GM19238 (cell line): ENCODE measurements around the gene PIGS.
"Not testable (repeated sequence)": the region's sequence is repeated elsewhere in the genome, so short reads cannot be mapped to it uniquely, and the experiment has no call there.

Experiments used
- DNase-seq: peaks from one replicate; pipeline ENCODE4 v3.0.0; 2011; ENCODE audit warnings: low spot score; ENCODE audit not compliant: insufficient read length

PIGS gene

GRCh38 chr17:28532050-28532960 is 39.0 kb downstream of the PIGS start:
- no peak for DNase-seq

DNA sequence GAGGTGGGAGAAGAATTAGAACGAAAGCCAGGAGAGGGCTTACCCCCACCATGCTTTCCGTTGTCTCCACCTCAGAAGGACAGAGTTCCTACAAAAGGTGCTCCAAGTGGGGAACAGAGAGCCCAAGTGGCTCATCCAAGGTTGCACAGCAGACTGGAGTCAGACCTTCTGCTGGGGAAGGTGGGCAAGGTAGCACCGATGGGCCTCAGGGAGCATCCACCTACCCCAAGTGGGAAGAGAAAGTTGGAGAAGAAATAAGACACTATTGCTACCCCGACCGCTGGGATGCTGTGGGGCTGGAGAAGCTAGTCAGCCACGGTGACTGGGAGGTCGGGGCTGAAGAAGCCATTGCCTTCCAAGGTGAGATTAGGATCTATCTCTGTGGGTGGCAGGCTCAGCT is 40.4 kb downstream of the PIGS start:
- DNase-seq, result no peak

- no peak for DNase-seq
Measured at GRCh38 chr17:28530250-28530649, 41.1 kb downstream of the PIGS start.

DNA sequence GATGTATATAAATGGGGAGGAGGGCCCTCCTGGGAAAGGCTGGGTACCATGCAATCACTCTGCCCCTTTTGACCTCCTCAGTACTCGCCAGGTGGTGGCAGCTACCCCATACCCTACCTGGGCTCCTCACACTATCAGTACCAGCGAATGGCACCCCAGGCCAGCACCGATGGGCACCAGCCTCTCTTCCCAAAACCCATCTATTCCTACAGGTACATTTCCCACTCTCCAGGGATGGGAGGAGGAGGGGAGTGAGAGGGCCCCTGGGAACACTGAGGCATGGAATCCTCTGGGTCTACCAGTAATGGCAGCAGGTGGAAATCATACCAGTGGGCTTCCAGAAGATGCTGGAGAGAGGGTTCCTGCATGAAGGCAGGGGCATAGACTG is 42.3 kb downstream of the PIGS start:
- DNase-seq, result no peak

DNA sequence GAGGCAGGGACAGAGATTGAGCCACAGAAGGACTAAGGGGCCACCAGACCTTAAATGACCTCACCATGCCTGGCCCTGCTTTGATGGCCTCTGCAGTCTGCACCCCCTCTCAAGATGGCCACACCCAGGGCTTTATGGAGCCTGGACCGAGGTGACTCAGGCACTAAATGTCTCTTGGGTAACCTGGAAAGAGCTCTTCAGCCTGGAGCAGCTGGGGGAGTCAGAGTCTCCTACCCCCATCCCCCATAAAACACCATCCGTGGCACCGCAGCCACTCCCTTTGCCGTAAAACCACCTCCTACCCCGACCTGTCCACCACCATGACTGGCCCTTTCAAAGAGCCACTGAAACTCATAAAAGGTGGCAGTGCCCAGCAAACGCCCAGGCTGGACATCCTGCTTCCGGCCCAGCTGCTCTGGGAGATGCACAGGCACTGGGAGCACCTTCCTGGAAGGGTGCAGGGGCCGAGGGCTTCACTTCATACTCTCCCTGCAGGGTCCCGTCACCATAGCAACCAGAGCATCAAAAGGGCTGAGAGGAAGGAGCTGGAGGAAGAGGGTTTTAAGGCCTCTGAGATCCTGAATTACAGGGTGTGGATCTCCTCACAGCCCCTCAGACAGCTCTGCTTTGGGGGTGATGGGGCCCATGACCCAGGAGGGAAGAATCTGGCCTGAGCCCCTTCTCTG is 42.9 kb downstream of the PIGS start:
- no peak for DNase-seq

- DNase-seq, result no peak
Measured at GRCh38 chr17:28527859-28528258, 43.5 kb downstream of the PIGS start.

- DNase-seq, result no peak
Measured at GRCh38 chr17:28527181-28527681, 44.1 kb downstream of the PIGS start.

DNA sequence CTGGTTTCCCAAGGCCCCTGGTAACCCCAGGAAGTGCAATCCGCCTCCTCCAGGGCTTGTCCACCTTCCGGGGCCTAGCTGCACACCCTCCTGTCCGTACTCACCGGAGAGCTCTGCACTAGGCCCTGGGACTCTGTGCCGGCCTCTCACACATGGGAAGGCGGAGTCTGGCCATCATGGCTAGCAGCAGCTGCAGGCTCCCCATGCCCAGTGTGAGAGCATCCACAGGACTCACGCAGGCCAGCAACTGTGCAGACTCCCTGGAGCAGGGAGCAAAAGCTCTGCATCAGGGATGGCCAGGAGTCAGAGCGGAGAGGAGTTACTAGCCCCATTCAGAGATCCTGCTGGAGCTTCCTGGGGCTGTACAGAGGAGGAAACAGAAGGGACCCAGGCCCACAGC is 44.9 kb downstream of the PIGS start:
- no peak for DNase-seq

DNA sequence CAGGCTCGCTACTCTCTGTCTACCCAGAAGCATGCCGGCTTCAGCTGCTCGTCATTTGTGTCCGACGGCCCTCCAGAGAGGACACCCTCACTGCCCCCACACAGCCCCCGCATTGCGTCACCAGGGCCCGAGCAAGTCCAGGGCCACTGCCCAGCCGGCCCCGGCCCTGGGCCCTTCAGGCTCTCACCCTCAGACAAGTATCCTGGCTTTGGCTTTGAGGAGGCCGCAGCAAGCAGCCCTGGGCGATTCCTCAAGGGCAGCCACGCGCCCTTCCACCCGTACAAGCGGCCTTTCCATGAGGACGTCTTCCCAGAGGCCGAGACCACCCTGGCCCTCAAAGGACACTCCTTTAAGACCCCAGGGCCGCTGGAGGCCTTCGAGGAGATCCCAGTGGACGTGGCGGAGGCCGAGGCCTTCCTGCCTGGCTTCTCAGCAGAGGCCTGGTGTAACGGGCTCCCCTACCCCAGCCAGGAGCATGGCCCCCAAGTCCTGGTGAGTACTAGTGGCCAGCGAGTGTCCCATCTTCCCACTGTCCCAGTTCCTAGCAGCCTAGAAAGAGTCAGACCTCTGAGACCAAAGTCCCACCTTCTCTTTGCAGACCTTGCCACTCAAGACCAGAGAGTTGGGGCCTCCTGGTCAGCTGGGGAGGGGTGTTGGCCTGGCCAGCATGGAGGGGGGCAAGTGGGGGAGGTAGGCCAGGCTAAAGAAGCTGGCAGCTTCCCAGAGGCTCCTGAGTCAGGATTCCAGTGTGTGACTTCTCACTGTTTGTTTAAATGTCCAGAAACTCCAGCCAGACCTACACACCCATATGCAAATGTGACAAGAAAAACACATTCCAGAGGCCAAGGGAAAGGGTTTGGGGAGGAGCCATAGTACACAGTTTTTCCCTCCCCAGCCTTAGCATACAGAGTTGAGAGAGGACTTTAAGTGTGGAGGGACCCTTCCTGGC is 46.6 kb downstream of the PIGS start:
- no peak for DNase-seq

GRCh38 chr17:28523876-28524275 is 47.4 kb downstream of the PIGS start:
- DNase-seq, result no peak

GRCh38 chr17:28523186-28523585 is 48.1 kb downstream of the PIGS start:
- no peak for DNase-seq

GRCh38 chr17:28522281-28522680 is 49.0 kb downstream of the PIGS start:
- DNase-seq, result not testable (repeated sequence)

- no peak for DNase-seq
Measured at GRCh38 chr17:28521311-28522085, 49.8 kb downstream of the PIGS start.

DNA sequence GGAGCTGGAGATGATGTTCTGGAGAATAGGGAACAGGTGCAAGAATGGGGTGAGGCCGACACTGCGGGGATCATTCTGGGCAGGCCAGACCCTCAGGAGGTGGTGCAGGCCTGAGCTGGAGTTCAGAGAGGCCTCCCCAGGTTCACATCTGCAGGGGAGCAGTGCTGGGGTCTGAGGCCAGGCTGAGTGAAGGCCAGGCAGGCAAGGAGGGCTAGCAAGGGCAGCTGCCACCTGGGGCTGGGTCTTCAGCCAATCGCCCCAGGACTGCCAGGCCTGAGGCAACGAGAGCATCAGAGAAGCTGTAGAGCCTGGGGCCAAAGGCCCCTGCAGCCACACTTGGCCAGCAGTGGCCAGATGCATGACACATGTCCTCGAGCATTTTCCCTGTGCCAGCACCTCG is 50.6 kb downstream of the PIGS start:
- DNase-seq, result no peak

DNA sequence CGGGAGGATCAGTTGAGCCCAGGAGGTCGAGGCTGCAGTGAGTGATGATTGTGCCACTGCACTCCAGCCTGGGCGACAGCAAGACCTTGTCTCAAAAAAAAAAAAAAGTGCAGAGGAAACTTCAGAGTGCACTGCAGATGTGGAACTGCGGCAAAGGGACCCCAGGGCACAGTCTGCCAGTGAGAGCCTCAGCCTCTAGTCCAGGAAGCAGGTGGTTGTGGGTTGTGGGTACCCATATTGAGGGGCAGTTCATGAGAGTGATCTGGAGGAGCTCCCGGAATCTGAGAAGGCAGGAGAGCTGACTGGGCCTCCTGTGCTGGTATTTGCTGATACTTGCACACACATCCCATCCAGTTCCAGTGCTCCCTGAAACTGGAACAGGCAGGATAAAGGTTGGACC is 52.1 kb downstream of the PIGS start:
- DNase-seq, result no peak

- no peak for DNase-seq
Measured at GRCh38 chr17:28518578-28518977, 52.7 kb downstream of the PIGS start.

- no peak for DNase-seq
Measured at GRCh38 chr17:28518132-28518531, 53.2 kb downstream of the PIGS start.

DNA sequence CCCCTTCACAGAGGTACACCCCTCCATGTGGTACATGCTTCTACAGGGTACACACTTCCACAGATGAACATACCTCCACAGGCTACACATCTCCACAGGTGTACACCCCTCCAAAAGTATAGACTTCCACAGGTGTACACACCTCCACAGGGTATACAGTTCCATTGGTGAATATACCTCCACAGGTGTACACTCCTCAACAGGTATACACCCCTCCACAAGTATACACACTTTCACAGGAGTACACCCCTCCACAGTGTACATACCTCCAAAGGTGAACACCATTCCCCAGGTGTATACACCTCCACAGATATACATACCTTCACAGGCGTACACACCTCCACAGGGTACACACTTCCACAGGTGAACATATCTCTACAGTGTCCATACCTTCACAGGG is 55.8 kb downstream of the PIGS start:
- no peak for DNase-seq

DNA sequence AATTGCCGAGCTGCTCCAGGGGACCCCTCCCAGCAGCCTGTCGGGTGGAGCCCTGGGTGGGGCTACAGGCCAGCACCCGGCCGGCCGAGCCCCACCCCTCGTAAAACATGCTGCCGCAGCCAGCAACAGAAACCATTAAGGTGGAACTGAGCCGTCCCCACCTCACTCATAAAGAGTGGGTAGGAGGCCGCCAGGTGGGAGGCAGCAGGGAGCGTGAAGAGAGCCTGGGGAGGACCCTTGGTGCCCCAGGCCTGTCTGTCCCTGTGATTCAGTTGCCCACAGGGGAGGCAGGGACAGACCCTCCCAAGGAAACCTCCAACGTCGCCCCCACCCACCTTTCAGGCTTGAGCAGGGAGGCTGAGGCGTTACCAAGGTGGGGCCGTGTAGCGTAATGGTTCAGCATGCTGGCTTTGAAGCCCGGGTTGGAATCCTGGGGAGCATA is 56.7 kb downstream of the PIGS start:
- no peak for DNase-seq

DNA sequence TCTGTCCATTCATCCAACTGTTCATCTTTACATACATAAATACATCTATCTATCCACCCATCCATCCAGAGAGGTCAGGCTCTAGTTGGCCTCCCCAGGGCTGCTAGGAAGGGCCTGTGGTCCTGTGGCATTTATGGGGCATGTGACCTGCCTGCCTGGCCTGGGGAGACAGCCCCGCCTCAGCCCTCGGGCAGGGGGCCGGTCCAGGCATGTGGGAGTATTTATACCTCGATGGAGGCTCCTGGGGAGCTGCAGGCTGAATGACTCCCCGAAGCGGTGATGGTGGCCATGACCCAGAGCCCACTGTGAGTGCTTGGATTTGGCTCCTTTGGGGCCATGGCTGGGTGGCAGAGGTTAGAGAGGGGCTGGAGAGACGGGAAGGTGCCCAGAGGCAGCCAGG is 57.8 kb downstream of the PIGS start:
- DNase-seq, result no peak
